ENCODE measurements around the gene SELENON.

SELENON gene, protein sequence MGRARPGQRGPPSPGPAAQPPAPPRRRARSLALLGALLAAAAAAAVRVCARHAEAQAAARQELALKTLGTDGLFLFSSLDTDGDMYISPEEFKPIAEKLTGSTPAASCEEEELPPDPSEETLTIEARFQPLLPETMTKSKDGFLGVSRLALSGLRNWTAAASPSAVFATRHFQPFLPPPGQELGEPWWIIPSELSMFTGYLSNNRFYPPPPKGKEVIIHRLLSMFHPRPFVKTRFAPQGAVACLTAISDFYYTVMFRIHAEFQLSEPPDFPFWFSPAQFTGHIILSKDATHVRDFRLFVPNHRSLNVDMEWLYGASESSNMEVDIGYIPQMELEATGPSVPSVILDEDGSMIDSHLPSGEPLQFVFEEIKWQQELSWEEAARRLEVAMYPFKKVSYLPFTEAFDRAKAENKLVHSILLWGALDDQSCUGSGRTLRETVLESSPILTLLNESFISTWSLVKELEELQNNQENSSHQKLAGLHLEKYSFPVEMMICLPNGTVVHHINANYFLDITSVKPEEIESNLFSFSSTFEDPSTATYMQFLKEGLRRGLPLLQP

DNA sequence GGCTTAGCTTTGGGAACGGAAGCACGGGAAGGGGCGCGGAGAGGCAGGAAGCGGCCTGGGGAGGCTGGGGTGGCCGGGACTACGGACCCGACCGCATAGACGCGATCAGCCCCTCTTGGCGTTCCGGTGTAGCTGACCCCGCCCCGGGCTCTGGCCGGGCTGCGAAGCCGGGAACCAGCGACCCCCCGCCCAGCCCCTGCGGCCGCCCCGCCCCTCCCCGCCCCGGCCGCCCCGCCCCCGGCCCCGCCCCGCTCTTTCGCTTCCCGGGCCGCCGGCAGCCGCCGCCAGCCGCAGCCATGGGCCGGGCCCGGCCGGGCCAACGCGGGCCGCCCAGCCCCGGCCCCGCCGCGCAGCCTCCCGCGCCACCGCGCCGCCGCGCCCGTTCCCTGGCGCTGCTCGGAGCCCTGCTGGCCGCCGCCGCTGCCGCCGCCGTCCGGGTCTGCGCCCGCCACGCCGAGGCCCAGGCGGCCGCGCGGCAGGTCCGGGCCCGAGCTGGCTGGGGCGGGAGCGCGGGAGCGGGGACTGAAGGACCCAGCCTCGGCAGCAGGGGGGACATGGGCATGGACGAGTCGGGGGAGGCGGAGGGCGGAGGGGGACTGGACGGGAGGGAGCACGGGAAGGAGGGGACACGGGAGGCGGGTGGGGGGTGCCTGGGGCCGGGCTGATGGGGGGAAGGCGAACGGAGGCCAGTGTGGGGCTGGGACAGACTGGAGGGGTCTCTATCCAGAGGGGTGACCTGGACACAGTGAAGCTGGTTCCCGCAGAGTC, at the start of gene SELENON:
SELENON (plus strand) TSS at position 259 of the 768 bp plus-strand sequence; CDS start at position 297, 38 bp downstream.
- no peak for DNase-seq (ENCODE audit: low read depth in 1 of 2, low spot score in 1 of 2)

DNA sequence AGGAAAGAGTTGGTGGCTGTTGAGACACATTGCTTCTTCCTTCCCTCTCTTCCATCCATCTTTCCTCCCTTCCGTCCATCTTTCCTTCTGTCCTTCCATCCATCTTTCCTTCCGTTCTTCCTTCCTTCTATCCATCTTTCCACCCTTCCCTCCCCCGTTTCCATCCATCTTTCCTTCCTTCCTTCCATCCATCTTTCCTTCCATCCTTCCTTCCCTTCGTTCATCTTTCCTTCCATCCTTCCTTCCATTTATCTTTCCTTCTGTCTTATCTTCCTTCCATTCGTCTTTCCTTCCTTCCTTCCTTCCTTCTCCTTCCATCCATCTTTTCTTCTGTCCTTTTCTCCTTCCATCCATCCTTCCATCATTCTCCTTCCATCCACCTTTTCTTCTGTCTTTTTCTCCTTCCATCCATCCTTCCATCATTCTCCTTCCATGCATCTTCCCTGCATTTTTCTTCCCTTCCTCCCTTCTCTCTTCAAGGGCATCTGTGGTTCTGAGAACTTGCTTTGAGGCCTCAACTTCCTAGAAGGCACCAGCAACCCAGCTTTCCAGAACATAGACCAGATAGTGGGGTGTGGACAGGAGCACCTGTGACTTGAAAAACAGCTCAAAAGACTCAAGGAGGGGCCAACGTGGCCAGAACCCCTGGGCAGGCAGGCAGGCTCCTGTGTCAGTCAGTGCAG, 48.9 kb upstream of the SELENON start:
- DNase-seq (ENCODE audit: low read depth in 1 of 2, low spot score in 1 of 2), result no peak

DNA sequence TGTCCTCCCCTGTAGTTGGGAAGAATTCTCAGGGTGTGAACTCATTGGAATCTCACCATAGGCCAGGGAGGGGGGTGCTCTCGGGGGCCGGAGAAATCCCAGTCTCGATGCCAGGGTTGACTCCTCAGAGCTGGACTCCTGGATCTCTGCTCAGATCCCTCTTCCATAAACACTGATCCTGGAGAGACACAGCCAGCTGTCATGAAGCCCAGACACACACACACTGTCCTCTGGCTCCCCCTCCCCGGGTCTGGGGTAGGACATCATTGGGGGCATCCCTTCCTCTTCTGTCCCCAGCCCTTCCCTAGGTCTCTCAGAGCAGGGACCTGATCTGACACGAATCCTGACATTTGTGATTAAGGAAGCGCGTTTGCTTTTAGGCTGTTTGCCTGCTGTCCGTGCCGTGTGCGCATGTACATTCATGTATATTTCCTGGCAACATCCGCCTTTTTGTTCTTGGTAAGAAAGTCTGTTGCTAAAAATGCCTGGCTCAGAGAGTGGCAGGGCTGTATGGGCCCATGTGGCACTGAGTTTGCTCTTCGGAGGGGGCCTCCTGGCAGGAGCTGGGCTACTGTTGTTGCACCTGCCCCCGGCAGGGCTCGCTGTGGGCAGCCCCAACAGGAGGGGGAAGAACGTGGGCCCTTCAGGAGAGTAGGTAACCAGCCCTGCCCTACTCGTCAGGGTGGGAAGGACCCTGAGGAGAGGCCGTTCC, 45.4 kb upstream of the SELENON start:
- no peak for DNase-seq (ENCODE audit: low read depth in 1 of 2, low spot score in 1 of 2)

DNA sequence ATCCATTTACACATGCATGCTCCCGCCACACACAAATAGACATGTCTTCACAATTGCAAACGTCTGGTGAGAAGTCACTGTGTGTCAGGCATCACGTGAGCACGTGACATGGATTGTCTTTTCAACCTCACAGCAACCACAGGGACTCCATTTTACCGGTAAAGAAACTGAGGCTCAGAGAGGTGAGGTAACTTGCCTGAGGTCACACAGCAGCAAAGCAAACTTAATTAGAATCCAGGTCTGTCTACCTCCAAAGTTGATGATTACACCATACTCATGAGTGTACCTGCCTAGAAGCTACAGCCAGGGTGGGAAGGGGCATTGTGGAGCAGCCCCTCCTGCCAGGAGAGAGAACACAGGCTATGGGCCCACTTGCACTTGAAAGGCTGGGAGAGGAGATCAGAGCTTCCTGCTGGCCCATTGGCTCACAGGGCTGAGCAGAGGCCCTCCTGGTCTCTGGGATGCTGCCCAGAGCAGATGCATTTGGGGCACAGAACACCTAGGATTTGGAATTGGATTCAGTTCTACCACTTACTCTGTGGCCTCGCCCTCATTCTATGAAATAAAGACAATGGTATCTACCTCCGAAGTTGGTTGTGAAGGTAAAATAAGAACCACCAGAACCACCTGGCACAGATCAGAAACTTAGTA, 44.4 kb upstream of the SELENON start:
- no peak for DNase-seq (ENCODE audit: low read depth in 1 of 2, low spot score in 1 of 2)

DNA sequence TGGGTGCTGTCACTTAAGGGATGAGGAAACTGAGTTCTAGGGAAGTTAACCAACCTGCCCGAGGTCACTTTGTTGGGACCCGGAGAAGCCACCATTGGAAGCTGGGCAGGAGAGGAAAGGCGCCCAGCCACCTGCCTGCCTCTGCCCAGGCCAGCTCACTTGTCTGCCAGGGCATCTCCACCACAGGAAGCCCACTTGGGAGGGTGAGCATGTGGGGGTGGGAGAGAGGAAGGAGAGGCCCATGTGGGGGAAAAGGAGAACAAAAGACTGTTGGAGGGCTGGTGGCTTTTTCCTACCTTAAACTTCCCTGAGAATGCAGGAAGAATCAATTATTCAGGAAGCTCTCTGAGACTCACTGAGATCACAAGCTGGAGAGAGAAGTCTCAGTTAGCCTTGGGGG, 43.8 kb upstream of the SELENON start:
- DNase-seq (ENCODE audit: low read depth in 1 of 2, low spot score in 1 of 2), result no peak

DNA sequence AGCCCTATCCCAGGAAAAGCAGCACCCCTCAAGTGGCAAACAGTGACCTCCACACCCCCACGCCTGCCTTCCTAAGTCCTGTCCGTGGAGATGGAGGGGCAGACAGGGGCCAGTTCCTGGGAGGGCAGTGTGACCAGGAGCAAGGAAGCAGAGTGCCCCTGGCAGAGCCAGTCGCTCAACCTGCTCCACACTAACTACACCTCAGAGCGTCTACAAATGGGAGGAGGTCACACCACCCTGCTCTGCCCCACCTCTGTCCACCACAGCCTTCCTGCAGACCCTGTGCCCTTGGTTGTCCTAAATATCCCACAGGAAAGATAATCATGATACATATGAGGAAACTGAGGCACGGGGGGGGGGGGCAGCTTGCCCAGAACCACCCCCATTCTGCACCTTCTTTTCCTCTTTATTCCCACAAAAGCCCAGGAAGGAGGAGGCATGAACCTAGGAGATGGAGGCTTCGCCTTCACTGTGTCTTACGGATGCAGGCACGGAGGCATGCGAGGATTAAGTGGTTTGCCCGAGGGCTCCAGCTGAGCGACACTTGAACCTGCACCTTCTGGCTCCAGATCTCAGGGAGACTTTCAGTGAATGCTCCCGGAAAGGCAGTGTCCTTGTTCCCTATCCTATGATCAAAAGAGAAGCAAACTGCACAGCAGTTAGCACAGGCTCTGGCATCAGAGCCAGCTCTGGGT, 42.7 kb upstream of the SELENON start:
- no peak for DNase-seq (ENCODE audit: low read depth in 1 of 2, low spot score in 1 of 2)

DNA sequence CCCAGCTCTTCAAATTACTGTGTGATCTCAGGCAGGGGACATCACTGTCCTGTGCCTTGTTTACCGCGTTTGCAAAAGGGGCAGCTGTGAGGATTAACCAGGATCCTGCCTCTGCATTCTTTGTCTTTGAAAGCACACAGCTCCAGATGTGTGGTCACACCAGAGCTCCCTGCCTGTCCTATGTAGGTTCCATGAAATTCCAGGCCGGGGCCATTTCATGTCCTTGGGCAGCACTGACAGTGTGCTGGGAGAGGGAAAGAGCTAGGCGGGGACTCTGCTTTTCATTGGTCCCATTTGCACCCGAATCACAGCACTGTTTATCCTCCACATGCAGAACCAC, 42.2 kb upstream of the SELENON start:
- no peak for DNase-seq (ENCODE audit: low read depth in 1 of 2, low spot score in 1 of 2)

DNA sequence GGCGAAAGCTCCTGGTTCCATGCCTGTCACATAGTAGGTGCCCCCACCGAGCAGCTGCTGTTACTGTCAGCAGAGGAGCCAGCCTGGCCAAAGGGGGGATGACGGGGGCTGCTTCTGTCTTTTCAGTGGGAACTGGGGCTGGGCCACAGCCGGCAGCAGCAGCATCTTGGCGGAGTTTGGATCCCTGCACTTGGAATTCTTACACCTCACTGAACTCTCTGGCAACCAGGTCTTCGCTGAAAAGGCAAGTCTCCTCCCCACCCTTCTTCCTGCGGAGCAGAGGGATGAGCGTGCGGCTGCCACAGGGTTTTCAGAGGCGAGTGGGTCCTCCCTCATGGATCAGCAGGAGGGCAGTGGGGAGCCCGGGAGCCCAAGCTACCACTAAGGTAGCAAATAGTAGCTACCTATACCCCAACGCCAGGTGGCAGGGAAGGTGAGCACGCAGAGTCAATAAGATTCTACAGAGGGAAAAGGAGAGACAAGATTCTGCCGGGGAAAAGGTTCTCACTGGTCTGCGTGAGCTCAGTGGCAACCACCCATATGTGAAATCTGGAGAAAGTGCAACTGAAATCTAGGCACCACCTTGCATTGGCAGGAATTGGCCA, 41.4 kb upstream of the SELENON start:
- DNase-seq (ENCODE audit: low read depth in 1 of 2, low spot score in 1 of 2), result no peak

DNA sequence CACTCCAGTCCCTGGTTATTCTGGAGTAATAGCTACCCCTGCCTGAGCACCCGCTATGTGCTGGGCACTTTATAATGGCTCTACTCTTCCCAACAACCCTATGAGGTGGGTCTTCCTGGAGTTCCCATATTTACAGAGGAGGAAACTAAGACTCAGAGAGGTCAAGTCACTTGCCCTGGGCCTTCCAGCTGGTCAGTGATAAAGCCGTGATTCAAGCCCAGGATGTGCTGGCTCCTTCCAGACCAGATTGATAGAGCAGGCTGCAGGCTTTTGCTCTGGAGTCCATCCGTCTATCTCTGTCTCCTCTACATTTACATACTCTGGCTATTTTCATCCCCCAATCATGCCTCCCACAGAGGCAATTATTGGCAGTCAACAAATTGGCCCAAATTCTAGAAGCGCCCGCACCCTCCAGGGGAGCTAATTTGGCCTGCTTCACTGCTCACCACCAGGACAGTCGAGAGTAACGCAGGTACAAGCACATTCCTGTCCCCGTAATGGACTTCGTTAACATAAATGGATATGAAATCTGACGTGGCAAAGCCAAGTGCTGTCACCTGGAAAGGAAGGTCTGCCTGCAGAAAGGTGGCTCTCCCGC, 39.8 kb upstream of the SELENON start:
- no peak for DNase-seq (ENCODE audit: low read depth in 1 of 2, low spot score in 1 of 2)

DNA sequence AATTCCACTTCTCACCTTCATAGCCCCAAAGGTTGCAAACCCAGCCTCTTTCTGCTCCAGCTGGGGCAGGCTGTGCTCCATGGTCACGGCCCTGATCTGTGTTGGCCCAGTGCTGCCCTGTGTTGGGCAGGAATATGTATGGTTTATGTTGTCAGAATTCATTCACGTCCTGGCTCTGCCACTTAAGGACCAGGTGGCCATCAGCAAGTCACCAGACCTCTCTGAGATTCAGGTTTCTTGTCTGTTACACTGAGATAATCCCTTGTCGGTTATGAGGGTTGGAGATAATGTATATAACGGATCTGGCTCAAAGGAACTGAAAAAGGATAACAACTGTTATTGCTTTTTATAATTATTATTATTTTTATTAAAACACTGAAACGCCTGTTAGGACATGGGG, 39.1 kb upstream of the SELENON start:
- no peak for DNase-seq (ENCODE audit: low read depth in 1 of 2, low spot score in 1 of 2)

DNA sequence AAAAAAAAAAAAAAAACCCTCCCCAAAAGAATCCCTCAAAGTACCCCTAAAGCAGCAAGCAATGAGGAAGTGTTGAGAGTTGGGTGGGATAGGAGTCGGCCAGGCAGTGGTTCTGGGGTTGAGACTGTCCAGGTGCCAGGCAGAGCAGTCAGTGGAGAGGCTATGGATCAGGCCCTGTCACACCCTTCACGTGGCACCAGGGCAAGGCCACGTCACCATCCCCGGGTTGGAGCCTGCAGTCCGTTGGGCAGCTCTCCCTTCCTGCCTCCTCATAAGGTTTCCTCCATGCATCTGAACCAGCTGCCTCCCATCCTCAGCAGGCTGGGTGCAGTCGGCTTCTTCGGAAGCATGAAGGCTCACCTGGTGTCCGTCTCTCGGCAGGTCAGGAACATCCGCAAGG, 36.5 kb upstream of the SELENON start:
- no peak for DNase-seq (ENCODE audit: low read depth in 1 of 2, low spot score in 1 of 2)

DNA sequence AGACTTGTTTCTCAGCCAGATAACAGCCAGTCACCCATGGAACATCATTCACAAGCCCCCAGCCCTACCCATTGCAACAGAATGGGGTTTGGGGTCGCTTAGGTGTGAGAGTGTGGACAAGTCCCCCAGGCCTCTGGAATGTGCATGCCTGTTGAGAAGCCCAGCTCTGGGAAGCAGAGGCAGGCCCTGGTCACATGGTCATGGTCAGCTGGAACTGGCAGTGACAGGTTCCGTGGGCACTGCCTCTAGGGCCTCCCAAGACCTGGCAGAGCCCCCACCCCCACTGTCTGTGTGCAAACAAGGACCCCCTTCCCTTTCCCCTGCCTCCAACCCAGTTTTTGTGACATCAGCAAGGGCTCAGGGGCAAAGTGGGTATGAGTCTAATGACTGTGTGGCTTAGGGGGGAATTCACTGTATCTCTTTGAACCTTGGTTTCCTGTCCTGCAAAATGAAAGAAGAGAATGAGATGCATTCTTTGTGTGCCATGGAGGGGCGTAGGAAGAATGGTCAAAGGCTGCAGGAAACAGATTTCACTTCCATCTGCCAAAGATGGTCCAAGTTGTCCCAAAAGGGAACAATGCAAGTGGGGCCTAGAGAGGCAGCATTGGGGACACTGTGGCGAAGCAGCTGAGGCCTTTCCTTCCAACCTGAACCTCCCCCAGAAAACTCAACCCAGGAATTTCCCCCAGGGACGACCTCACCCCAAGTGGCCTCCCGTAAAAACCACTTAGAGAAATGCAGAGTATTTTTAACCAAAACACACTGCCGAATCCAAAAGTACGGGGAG, 34.7 kb upstream of the SELENON start:
- DNase-seq (ENCODE audit: low read depth in 1 of 2, low spot score in 1 of 2), result no peak

DNA sequence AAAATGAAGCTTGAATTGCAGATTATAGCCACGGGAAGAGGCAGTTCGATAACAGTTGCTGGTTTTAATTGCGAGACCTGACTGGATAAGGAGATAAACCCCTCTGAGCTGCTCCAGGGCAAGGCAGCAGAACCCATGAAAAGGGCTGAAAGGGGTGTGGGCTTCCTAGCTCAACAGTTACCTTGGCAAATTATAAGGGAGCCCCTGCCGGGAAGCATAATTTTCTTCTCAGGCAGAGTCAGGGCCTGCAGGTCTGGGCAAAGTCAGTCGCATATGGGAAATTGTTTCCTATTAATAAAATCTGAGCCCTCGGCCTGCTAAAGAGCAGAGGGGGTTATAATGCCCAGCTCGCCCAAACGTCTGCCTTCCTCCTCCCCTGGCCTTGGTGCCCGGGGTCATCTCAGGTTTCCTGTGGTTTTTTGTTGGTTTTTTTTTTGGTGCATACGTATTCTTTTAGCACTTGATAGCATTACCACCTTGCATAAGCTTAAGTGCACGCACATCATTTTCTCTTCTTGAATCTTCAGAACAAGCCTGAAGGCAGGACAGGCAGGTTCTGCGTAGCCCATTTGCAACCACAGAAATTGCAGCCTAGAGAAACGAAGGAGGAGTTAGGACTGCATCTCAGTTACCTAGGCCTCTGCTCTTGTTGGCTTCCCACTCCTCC, 33.9 kb upstream of the SELENON start:
- DNase-seq (ENCODE audit: low read depth in 1 of 2, low spot score in 1 of 2), result no peak

DNA sequence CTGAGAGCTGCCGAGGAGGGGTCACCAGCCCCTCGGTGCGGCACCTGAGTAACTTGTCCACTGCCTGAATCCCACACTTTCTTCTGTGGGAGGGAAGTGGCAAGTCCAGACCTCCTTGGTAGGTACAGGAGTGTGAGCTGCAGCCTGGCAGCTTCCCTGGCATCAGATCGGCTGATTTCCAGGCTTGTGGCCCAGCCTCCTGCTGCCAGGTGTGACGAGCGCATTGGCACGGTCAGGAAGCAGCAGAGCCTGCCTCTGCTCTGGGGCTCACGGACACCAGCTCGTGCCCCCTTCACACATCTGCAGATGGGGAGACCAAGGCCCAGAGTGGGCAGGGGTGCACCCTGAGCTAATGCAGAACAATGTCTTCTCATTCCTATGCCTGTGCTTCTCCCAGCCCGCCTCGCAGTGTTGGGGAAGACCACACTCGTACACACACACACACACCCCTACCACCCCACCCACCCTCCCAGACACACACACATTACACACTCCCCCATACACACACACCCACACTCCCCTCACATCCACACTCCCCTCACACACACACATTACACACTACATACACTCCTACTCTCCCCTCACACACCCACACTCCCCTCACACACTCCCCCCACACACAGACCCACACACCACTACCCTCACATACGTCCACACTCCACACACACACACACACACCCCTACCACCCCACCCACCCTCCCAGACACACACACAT, 33.1 kb upstream of the SELENON start:
- no peak for DNase-seq (ENCODE audit: low read depth in 1 of 2, low spot score in 1 of 2)

DNA sequence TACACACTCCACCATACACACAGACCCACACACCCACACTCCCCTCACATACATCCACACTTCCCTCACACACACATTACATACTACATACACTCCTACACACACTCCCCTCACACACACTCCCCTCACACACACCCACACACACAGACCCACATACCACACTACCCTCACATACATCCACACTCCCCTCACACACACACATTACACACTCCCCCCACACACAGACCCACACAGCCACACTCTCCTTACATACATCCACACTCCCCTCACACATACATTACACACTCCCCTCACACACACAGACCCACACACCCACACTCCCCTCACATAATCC, 32.6 kb upstream of the SELENON start:
- DNase-seq (ENCODE audit: low read depth in 1 of 2, low spot score in 1 of 2), result no peak

DNA sequence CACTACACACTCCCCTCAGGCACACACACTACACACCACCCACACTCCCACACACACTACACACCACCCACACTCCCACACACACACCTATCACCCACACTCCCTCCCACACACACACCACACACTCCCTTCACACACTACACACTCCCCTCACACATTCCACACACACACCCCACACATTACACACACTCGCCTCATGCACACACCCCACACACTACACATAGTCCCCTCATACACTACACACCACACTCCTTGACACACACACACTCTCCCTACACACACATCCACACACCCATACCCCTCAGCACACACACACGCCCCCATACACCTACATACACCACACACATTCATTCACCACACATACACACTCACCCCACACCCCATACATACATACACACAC, 31.0 kb upstream of the SELENON start:
- DNase-seq (ENCODE audit: low read depth in 1 of 2, low spot score in 1 of 2), result no peak

DNA sequence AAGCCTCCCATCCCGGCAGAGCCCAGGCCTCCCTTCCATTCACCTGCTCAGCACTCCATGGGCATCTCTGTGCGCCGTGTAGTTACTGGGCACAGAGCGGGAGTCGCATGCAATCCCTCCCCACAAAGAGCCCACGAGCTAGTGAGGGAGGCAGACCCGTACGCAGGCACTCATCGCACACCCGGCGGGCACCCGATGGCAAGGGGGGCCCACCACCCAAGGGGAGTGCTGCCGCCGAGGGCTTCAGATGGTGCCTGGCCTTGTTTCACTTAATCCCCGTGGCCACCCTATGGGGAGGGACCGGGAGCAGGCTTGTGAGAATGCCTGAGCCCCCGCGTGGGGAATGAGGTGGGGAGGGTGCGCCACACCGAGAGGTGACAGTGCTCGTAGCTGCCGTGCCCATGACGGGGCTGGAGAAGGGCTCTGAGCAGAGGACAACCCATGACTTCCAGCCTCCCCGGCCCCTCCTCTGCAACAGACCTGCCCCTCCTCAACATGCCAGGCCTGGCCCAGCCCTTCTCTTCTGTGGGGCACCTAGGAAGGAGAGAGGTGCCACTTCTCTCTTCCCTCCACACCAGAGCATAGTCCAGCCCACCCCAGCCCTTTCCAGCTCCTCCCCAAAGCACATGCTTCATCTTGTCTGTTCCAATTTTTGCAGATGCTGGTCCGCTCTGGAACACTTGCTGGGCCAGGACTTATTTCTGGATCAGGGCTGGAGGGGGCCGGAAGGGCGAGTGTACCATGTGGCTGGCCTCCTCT, 30.2 kb upstream of the SELENON start:
- no peak for DNase-seq (ENCODE audit: low read depth in 1 of 2, low spot score in 1 of 2)
